Measurements from ENCODE around the gene DCAF7.

The DCAF7 gene

GRCh38 chr17:63631062-63631461 lies 80.8 kb downstream of the DCAF7 start:
- TF ChIP-seq TAF1 (IDR thresholded peaks at IDR 0.05; ENCODE audit: borderline replicate concordance, insufficient read depth, low read length) (no peak), POLR2AphosphoS5 (IDR thresholded peaks at IDR 0.05; ENCODE audit: low read depth, low read length) (no peak), SIN3A (IDR thresholded peaks at IDR 0.05; ENCODE audit: borderline replicate concordance, insufficient read depth, low read length) (no peak), REST (IDR thresholded peaks at IDR 0.05; ENCODE audit: insufficient read depth in 1 of 2, low read depth in 2 of 2, low read length in 2 of 2) (no peak), FOXP2 (optimal IDR thresholded peaks at IDR 0.05; ENCODE audit: borderline replicate concordance, extremely low read depth, extremely low read length, insufficient read depth) (no peak)

- no peak for TF ChIP-seq FOXP2 (optimal IDR thresholded peaks at IDR 0.05; ENCODE audit: borderline replicate concordance, extremely low read depth, extremely low read length, insufficient read depth)
- TF ChIP-seq SIN3A (IDR thresholded peaks at IDR 0.05; ENCODE audit: borderline replicate concordance, insufficient read depth, low read length): no peak
- TF ChIP-seq TAF1 (IDR thresholded peaks at IDR 0.05; ENCODE audit: borderline replicate concordance, insufficient read depth, low read length): no peak
- TF ChIP-seq REST (IDR thresholded peaks at IDR 0.05; ENCODE audit: insufficient read depth in 1 of 2, low read depth in 2 of 2, low read length in 2 of 2): no peak
- no peak for TF ChIP-seq POLR2AphosphoS5 (IDR thresholded peaks at IDR 0.05; ENCODE audit: low read depth, low read length)
These were observed 81.3 kb downstream of the DCAF7 start for GRCh38 chr17:63631626-63632025.

GRCh38 chr17:63633742-63634141 lies 83.5 kb downstream of the DCAF7 start:
- TF ChIP-seq SIN3A (IDR thresholded peaks at IDR 0.05; ENCODE audit: borderline replicate concordance, insufficient read depth, low read length) (no peak), FOXP2 (optimal IDR thresholded peaks at IDR 0.05; ENCODE audit: borderline replicate concordance, extremely low read depth, extremely low read length, insufficient read depth) (no peak), POLR2AphosphoS5 (IDR thresholded peaks at IDR 0.05; ENCODE audit: low read depth, low read length) (no peak), REST (IDR thresholded peaks at IDR 0.05; ENCODE audit: insufficient read depth in 1 of 2, low read depth in 2 of 2, low read length in 2 of 2) (no peak), TAF1 (IDR thresholded peaks at IDR 0.05; ENCODE audit: borderline replicate concordance, insufficient read depth, low read length) (no peak)

GRCh38 chr17:63634163-63634562 lies 83.9 kb downstream of the DCAF7 start:
- TF ChIP-seq REST (IDR thresholded peaks at IDR 0.05; ENCODE audit: insufficient read depth in 1 of 2, low read depth in 2 of 2, low read length in 2 of 2) (no peak), FOXP2 (optimal IDR thresholded peaks at IDR 0.05; ENCODE audit: borderline replicate concordance, extremely low read depth, extremely low read length, insufficient read depth) (no peak), SIN3A (IDR thresholded peaks at IDR 0.05; ENCODE audit: borderline replicate concordance, insufficient read depth, low read length) (no peak), TAF1 (IDR thresholded peaks at IDR 0.05; ENCODE audit: borderline replicate concordance, insufficient read depth, low read length) (no peak), POLR2AphosphoS5 (IDR thresholded peaks at IDR 0.05; ENCODE audit: low read depth, low read length) (no peak)

GRCh38 chr17:63634816-63635215 lies 84.5 kb downstream of the DCAF7 start:
- TF ChIP-seq FOXP2 (optimal IDR thresholded peaks at IDR 0.05; ENCODE audit: borderline replicate concordance, extremely low read depth, extremely low read length, insufficient read depth) (no peak), TAF1 (IDR thresholded peaks at IDR 0.05; ENCODE audit: borderline replicate concordance, insufficient read depth, low read length) (no peak), POLR2AphosphoS5 (IDR thresholded peaks at IDR 0.05; ENCODE audit: low read depth, low read length) (no peak), REST (IDR thresholded peaks at IDR 0.05; ENCODE audit: insufficient read depth in 1 of 2, low read depth in 2 of 2, low read length in 2 of 2) (no peak), SIN3A (IDR thresholded peaks at IDR 0.05; ENCODE audit: borderline replicate concordance, insufficient read depth, low read length) (no peak)

All from PFSK-1 (cell line).